Neuronal stem cell (in vitro differentiated cells): ENCODE measurements around the gene MYH4.

Experiments
- DNase-seq: peaks from one replicate; pipeline ENCODE4 v3.0.0-alpha.2; 2013; ENCODE audit warnings: low spot score
- H2AFZ ChIP-seq: one replicate; pipeline ENCODE4 v1.6.1; 2013; ENCODE audit warnings: mild to moderate bottlenecking, low read length, inconsistent platforms
- H2AK5ac ChIP-seq: 2 replicates; pipeline ENCODE4 v1.6.1; 2013; ENCODE audit warnings: low read depth, mild to moderate bottlenecking, inconsistent platforms, low read length, moderate library complexity, mixed read lengths
- H2BK120ac ChIP-seq: 2 replicates; pipeline ENCODE4 v1.6.1; 2013; ENCODE audit warnings: low read depth, mild to moderate bottlenecking, inconsistent platforms, low read length, moderate library complexity, mixed read lengths
- H2BK12ac ChIP-seq: one replicate; pipeline ENCODE4 v1.6.1; 2013; ENCODE audit warnings: low read length, inconsistent platforms
- H2BK15ac ChIP-seq: 2 replicates; pipeline ENCODE4 v1.6.1; 2013; ENCODE audit warnings: mild to moderate bottlenecking, low read length, inconsistent platforms, mixed read lengths
- H2BK5ac ChIP-seq: one replicate; pipeline ENCODE4 v1.6.1; 2013; ENCODE audit warnings: inconsistent platforms, mild to moderate bottlenecking, low read length, moderate library complexity
- H3K14ac ChIP-seq: one replicate; pipeline ENCODE4 v1.6.1; 2013; ENCODE audit warnings: low read length, inconsistent platforms
- H3K18ac ChIP-seq: 2 replicates; pipeline ENCODE4 v1.6.1; 2013; ENCODE audit warnings: low read length, inconsistent platforms
- H3K23ac ChIP-seq: 2 replicates; pipeline ENCODE4 v1.6.1; 2013; ENCODE audit warnings: low read depth, mild to moderate bottlenecking, mixed read lengths, low read length, inconsistent platforms; ENCODE audit not compliant: poor library complexity
- H3K27ac ChIP-seq: replicated peaks from 3 replicates; pipeline ENCODE4 v1.5.1; 2013; ENCODE audit warnings: low read length, inconsistent platforms
- H3K27me3 ChIP-seq, 3 experiments: 2 replicates each; pipeline ENCODE4 v1.6.1; 2013; ENCODE audit warnings: low read length in 3 of 3, mild to moderate bottlenecking in 2 of 3, inconsistent platforms in 1 of 3, low read depth in 1 of 3, mixed read lengths in 1 of 3, moderate library complexity in 1 of 3; ENCODE audit not compliant: control insufficient read depth in 3 of 3, insufficient read depth in 3 of 3
- H3K36me3 ChIP-seq, 2 donors: replicated peaks in 1 of 2; 2 replicates each; pipeline ENCODE4 v1.6.1; 2013; ENCODE audit warnings: low read length in 2 of 2; ENCODE audit not compliant: control insufficient read depth in 2 of 2, insufficient read depth in 2 of 2
- H3K4ac ChIP-seq: 2 replicates; pipeline ENCODE4 v1.6.1; 2013; ENCODE audit warnings: inconsistent platforms, mild to moderate bottlenecking, low read length, moderate library complexity
- H3K4me1 ChIP-seq, 2 donors: 1 replicate in 1 of 2; 2 replicates in 1 of 2; pipeline ENCODE4 v1.6.1; 2013; ENCODE audit warnings: low read length in 2 of 2, low read depth in 1 of 2; ENCODE audit not compliant: control insufficient read depth in 2 of 2, insufficient read depth in 1 of 2
- H3K4me2 ChIP-seq: one replicate; pipeline ENCODE4 v1.6.1; 2013; ENCODE audit warnings: mild to moderate bottlenecking, low read length, inconsistent platforms; ENCODE audit not compliant: insufficient read depth, poor library complexity, severe bottlenecking
- H3K4me3 ChIP-seq, 2 donors: 2 replicates each; pipeline ENCODE4 v1.5.1; 2013; ENCODE audit warnings: low read length in 2 of 2, mild to moderate bottlenecking in 2 of 2, inconsistent platforms in 1 of 2, moderate library complexity in 1 of 2
- H3K79me1 ChIP-seq: one replicate; pipeline ENCODE4 v1.6.1; 2013; ENCODE audit warnings: low read depth, mild to moderate bottlenecking, inconsistent platforms, low read length, moderate library complexity
- H3K9ac ChIP-seq: one replicate; pipeline ENCODE4 v1.6.1; 2013; ENCODE audit warnings: mild to moderate bottlenecking, low read depth, low read length, inconsistent platforms; ENCODE audit not compliant: poor library complexity
- H3K9me3 ChIP-seq, 2 donors: replicated peaks in 1 of 2; 2 replicates each; pipeline versions ENCODE3 to v1.6.1; 2013; ENCODE audit warnings: low read length in 2 of 2, mild to moderate bottlenecking in 2 of 2, inconsistent platforms in 1 of 2, low read depth in 1 of 2, mixed read lengths in 1 of 2, moderate library complexity in 1 of 2; ENCODE audit not compliant: control insufficient read depth in 2 of 2, insufficient read depth in 1 of 2
- H4K8ac ChIP-seq: one replicate; pipeline ENCODE4 v1.6.1; 2013; ENCODE audit warnings: low read depth, mild to moderate bottlenecking, inconsistent platforms, low read length, moderate library complexity
- H4K91ac ChIP-seq: one replicate; pipeline ENCODE4 v1.6.1; 2013; ENCODE audit warnings: low read length, low read depth, mild to moderate bottlenecking, inconsistent platforms; ENCODE audit not compliant: poor library complexity
- WGBS, 2 donors: extraction: QIAGEN DNeasy Blood & Tissue Kit; methylation state at CpG; one replicate each; pipeline ENCODE4 v1.1.7; 2013; ENCODE audit warnings: missing lambda C conversion rate in 2 of 2, mixed read lengths in 1 of 2; ENCODE audit not compliant: insufficient read length in 2 of 2, insufficient replicate concordance in 1 of 2; ENCODE audit errors: extremely low coverage in 2 of 2; 5-methylcytosine and 5-hydroxymethylcytosine counted together

MYH4 gene

GRCh38 chr17:10513299-10514067 lies 44.1 kb upstream of the MYH4 start:
- H3K4me2 ChIP-seq = no peak overlapping the region
- DNase-seq = no peak
- H3K9ac ChIP-seq = no peak overlapping the region
- no peak overlapping the region for H2BK12ac ChIP-seq
- no CpG with 5 or more reads among the region's 6 CpGs for WGBS, 2 donors
- no peaks in the 10 kb centered on the region for H3K4me1 ChIP-seq
- H3K14ac ChIP-seq = no peak overlapping the region
- no peak overlapping the region for H3K27ac ChIP-seq
- H3K79me1 ChIP-seq = no peaks in the 10 kb centered on the region
- H3K18ac ChIP-seq = no peak overlapping the region
- no peaks in the 10 kb centered on the region for H3K9me3 ChIP-seq
- no peaks in the 10 kb centered on the region for H3K36me3 ChIP-seq
- H3K23ac ChIP-seq = no peak overlapping the region
- H2AFZ ChIP-seq = no peak overlapping the region
- no peak overlapping the region for H2AK5ac ChIP-seq
- no peak overlapping the region for H4K8ac ChIP-seq
- no peak overlapping the region for H3K4ac ChIP-seq
- no peak overlapping the region for H4K91ac ChIP-seq
- H2BK120ac ChIP-seq = no peak overlapping the region
- H3K4me3 ChIP-seq = no peak overlapping the region
- H2BK15ac ChIP-seq = no peak overlapping the region
- H3K27me3 ChIP-seq = no peaks in the 10 kb centered on the region
- H2BK5ac ChIP-seq = no peak overlapping the region

- H3K27me3 ChIP-seq = no peaks in the 10 kb centered on the region
- no peaks in the 10 kb centered on the region for H3K36me3 ChIP-seq
- no CpG with 5 or more reads among the region's 2 CpGs for WGBS, 2 donors
- no peak overlapping the region for H3K14ac ChIP-seq
- H2BK15ac ChIP-seq = no peak overlapping the region
- no peak overlapping the region for H3K4me2 ChIP-seq
- H2AFZ ChIP-seq = no peak overlapping the region
- no peaks in the 10 kb centered on the region for H3K79me1 ChIP-seq
- H3K9ac ChIP-seq = no peak overlapping the region
- no peak for DNase-seq
- H2BK5ac ChIP-seq = no peak overlapping the region
- H2BK120ac ChIP-seq = no peak overlapping the region
- H3K18ac ChIP-seq = no peak overlapping the region
- no peak overlapping the region for H4K91ac ChIP-seq
- H4K8ac ChIP-seq = no peak overlapping the region
- H3K27ac ChIP-seq = no peak overlapping the region
- no peaks in the 10 kb centered on the region for H3K4me1 ChIP-seq
- no peak overlapping the region for H2BK12ac ChIP-seq
- no peak overlapping the region for H3K4me3 ChIP-seq
- no peak overlapping the region for H2AK5ac ChIP-seq
- H3K23ac ChIP-seq = no peak overlapping the region
- H3K4ac ChIP-seq = no peak overlapping the region
- H3K9me3 ChIP-seq = no peaks in the 10 kb centered on the region
Observed at GRCh38 chr17:10512856-10513255, 43.5 kb upstream of the MYH4 start.

GRCh38 chr17:10499950-10500349 lies 30.6 kb upstream of the MYH4 start:
- Histone ChIP-seq H3K79me1 (no peaks in the 10 kb centered on the region), H3K18ac (no peak overlapping the region), H2BK12ac (no peak overlapping the region), H3K9ac (no peak overlapping the region), H2AK5ac (no peak overlapping the region), H3K4me2 (no peak overlapping the region), H3K36me3 (no peaks in the 10 kb centered on the region), H3K9me3 (no peaks in the 10 kb centered on the region), H4K91ac (no peak overlapping the region), H3K14ac (no peak overlapping the region), H3K4me1 (no peaks in the 10 kb centered on the region), H3K4me3 (no peak overlapping the region), H3K23ac (no peak overlapping the region), H3K27me3 (no peaks in the 10 kb centered on the region), H3K27ac (no peak overlapping the region), H2BK15ac (no peak overlapping the region), H3K4ac (no peak overlapping the region), H2BK120ac (no peak overlapping the region), H2BK5ac (no peak overlapping the region), H4K8ac (no peak overlapping the region), H2AFZ (no peak overlapping the region)
- DNase-seq = no peak
- WGBS, 2 donors = no CpG with 5 or more reads among the region's 3 CpGs

- no peaks in the 10 kb centered on the region for H3K27me3 ChIP-seq
- no peak overlapping the region for H2BK120ac ChIP-seq
- H2BK12ac ChIP-seq = no peak overlapping the region
- H2AK5ac ChIP-seq = no peak overlapping the region
- no peak overlapping the region for H3K4ac ChIP-seq
- no peak overlapping the region for H3K4me3 ChIP-seq
- no peak overlapping the region for H3K18ac ChIP-seq
- H2BK15ac ChIP-seq = no peak overlapping the region
- DNase-seq = no peak
- no peak overlapping the region for H3K14ac ChIP-seq
- H4K8ac ChIP-seq = no peak overlapping the region
- no CpG with 5 or more reads among the region's 2 CpGs for WGBS, 2 donors
- H3K36me3 ChIP-seq = no peaks in the 10 kb centered on the region
- H3K4me1 ChIP-seq = no peaks in the 10 kb centered on the region
- no peak overlapping the region for H2BK5ac ChIP-seq
- H3K27ac ChIP-seq = no peak overlapping the region
- no peak overlapping the region for H4K91ac ChIP-seq
- H3K9ac ChIP-seq = no peak overlapping the region
- no peaks in the 10 kb centered on the region for H3K9me3 ChIP-seq
- no peak overlapping the region for H2AFZ ChIP-seq
- H3K79me1 ChIP-seq = no peaks in the 10 kb centered on the region
- no peak overlapping the region for H3K23ac ChIP-seq
- no peak overlapping the region for H3K4me2 ChIP-seq
Observed at GRCh38 chr17:10492004-10492403, 22.6 kb upstream of the MYH4 start.
